DOHH2 (cell line): ENCODE results near the gene SPOCD1.

Experiments used
- H3F3A ChIP-seq: fragments of 200-600 bp; sonication (generic), shearing (Covaris generic); 2 replicates; pipeline ENCODE4 v1.6.0; 2016; ENCODE audit warnings: antibody characterized with exemption, mild to moderate bottlenecking; ENCODE audit not compliant: control insufficient read depth, insufficient read depth
- H3K27ac ChIP-seq: fragments of 200-600 bp; sonication (generic); 2 replicates; pipeline ENCODE4 v1.5.1; 2014; ENCODE audit warnings: low read depth, mild to moderate bottlenecking, low read length, moderate library complexity
- H3K27me3 ChIP-seq: fragments of 200-600 bp; sonication (generic); 2 replicates; pipeline ENCODE4 v1.6.1; 2014; ENCODE audit warnings: mild to moderate bottlenecking, low read length, mixed read lengths; ENCODE audit not compliant: control insufficient read depth
- H3K36me3 ChIP-seq: fragments of 200-600 bp; sonication (generic); 2 replicates; pipeline ENCODE4 v1.6.1; 2014; ENCODE audit warnings: mild to moderate bottlenecking, low read length, moderate library complexity, mixed read lengths; ENCODE audit not compliant: control insufficient read depth
- H3K4me1 ChIP-seq: fragments of 200-600 bp; sonication (generic); 2 replicates; pipeline ENCODE4 v1.6.1; 2014; ENCODE audit warnings: mild to moderate bottlenecking, low read length, mixed read lengths; ENCODE audit not compliant: control insufficient read depth
- H3K4me2 ChIP-seq: fragments of 200-600 bp; sonication (generic); 2 replicates; pipeline ENCODE4 v1.6.0; 2014; ENCODE audit warnings: mild to moderate bottlenecking, low read length, moderate library complexity
- H3K4me3 ChIP-seq: fragments of 200-600 bp; sonication (generic); 2 replicates; pipeline ENCODE4 v1.5.1; 2014; ENCODE audit warnings: mild to moderate bottlenecking, low read length, mixed read lengths
- H3K79me2 ChIP-seq: fragments of 200-600 bp; sonication (generic); 2 replicates; pipeline ENCODE4 v1.6.1; 2014; ENCODE audit warnings: mild to moderate bottlenecking, low read length, mixed read lengths; ENCODE audit not compliant: control insufficient read depth
- H3K9me2 ChIP-seq: fragments of 200-600 bp; sonication (generic); replicated peaks from 2 replicates; pipeline ENCODE4 v1.6.1; 2014; ENCODE audit warnings: mild to moderate bottlenecking, low read length, mixed read lengths; ENCODE audit not compliant: control insufficient read depth
- H3K9me3 ChIP-seq: fragments of 200-600 bp; sonication (generic); 2 replicates; pipeline ENCODE4 v1.6.1; 2014; ENCODE audit warnings: antibody characterized with exemption, low read length, mixed read lengths; ENCODE audit not compliant: control insufficient read depth, insufficient read depth
- H4K20me1 ChIP-seq: fragments of 200-600 bp; sonication (generic); 2 replicates; pipeline ENCODE4 v1.6.0; 2014; ENCODE audit warnings: low read depth, mild to moderate bottlenecking, antibody characterized with exemption, low read length, moderate library complexity; ENCODE audit not compliant: control insufficient read depth, insufficient read depth
- EZH2phosphoT487 ChIP-seq: fragments of 200-600 bp; sonication (generic); IDR thresholded peaks from 2 replicates; pipeline ENCODE4 v1.6.1; 2017; ENCODE audit warnings: borderline replicate concordance, mild to moderate bottlenecking, antibody characterized with exemption, low read length, moderate library complexity, mixed read lengths
- TF ChIP-seq, protein P1 (sequence below): fragments of 200-600 bp; sonication (generic); IDR thresholded peaks from one replicate; pipeline ENCODE4 v1.5.1; 2014; ENCODE audit warnings: antibody characterized with exemption, mild to moderate bottlenecking, low read depth, low read length; ENCODE audit not compliant: poor library complexity, severe bottlenecking

SPOCD1 gene

GRCh38 chr1:31775210-31775999, 40.4 kb downstream of the SPOCD1 start:
- TF ChIP-seq EZH2phosphoT487: no peak
- TF ChIP-seq, protein P1, sequence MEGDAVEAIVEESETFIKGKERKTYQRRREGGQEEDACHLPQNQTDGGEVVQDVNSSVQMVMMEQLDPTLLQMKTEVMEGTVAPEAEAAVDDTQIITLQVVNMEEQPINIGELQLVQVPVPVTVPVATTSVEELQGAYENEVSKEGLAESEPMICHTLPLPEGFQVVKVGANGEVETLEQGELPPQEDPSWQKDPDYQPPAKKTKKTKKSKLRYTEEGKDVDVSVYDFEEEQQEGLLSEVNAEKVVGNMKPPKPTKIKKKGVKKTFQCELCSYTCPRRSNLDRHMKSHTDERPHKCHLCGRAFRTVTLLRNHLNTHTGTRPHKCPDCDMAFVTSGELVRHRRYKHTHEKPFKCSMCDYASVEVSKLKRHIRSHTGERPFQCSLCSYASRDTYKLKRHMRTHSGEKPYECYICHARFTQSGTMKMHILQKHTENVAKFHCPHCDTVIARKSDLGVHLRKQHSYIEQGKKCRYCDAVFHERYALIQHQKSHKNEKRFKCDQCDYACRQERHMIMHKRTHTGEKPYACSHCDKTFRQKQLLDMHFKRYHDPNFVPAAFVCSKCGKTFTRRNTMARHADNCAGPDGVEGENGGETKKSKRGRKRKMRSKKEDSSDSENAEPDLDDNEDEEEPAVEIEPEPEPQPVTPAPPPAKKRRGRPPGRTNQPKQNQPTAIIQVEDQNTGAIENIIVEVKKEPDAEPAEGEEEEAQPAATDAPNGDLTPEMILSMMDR: no peak

GRCh38 chr1:31774495-31774894, 41.3 kb downstream of the SPOCD1 start:
- Histone ChIP-seq H3F3A (no peaks in the 10 kb centered on the region), H3K79me2 (no peaks in the 10 kb centered on the region), H3K27me3 (peaks cover 66% of the 10 kb centered on the region), H3K36me3 (no peaks in the 10 kb centered on the region), H3K4me3 (no peak overlapping the region), H4K20me1 (0 out of 2 replicates have a peak, but pooled peaks cover 3% of the 10 kb centered on the region), H3K27ac (no peak overlapping the region), H3K9me3 (no peaks in the 10 kb centered on the region), H3K9me2 (no peaks in the 10 kb centered on the region), H3K4me2 (no peak overlapping the region), H3K4me1 (peaks cover 20% of the 10 kb centered on the region)
- TF ChIP-seq, protein P1: no peak
- no peak for TF ChIP-seq EZH2phosphoT487

More at GRCh38 chr1:31775210-31775999, 40.4 kb downstream of the SPOCD1 start:
- Histone ChIP-seq H3K9me3 (no peaks in the 10 kb centered on the region), H3K4me3 (no peak overlapping the region), H3F3A (peaks cover under 1% of the 10 kb centered on the region; the same call in 1 of the 2 replicates), H4K20me1 (0 out of 2 replicates have a peak, but pooled peaks cover 3% of the 10 kb centered on the region), H3K9me2 (no peaks in the 10 kb centered on the region), H3K36me3 (no peaks in the 10 kb centered on the region), H3K4me2 (no peak overlapping the region), H3K27ac (no peak overlapping the region), H3K27me3 (peaks cover 66% of the 10 kb centered on the region), H3K4me1 (peaks cover 18% of the 10 kb centered on the region), H3K79me2 (no peaks in the 10 kb centered on the region)

DNA sequence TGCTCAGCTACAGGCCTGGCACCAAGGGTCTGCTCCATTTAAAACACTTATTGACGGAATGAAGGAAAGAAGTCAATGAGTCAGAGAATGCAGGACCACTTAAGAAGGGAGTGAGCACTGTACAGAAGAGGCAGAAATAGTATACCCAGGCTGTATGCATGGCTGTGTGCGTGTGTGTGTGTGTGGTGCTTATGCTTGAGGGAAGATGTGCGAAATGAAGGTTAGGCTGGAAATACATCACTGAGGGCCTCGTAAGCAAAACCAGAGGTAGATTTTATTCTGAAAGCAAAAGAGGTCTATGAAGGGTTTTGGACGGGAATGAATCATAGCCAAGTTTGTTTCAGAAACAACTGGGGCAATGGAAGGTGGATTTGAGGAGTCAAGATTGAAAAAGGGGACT, 42.0 kb downstream of the SPOCD1 start:
- TF ChIP-seq, protein P1: no peak
- TF ChIP-seq EZH2phosphoT487: no peak
- no peak overlapping the region for H3K27ac ChIP-seq
- no peaks in the 10 kb centered on the region for H3K9me2 ChIP-seq
- H3K4me3 ChIP-seq: no peak overlapping the region
- H3K9me3 ChIP-seq: no peaks in the 10 kb centered on the region
- no peaks in the 10 kb centered on the region for H3K79me2 ChIP-seq
- H3K4me2 ChIP-seq: no peak overlapping the region
- peaks cover 65% of the 10 kb centered on the region for H3K27me3 ChIP-seq
- H4K20me1 ChIP-seq: 0 out of 2 replicates have a peak, but pooled peaks cover 3% of the 10 kb centered on the region
- H3K4me1 ChIP-seq: peaks cover 26% of the 10 kb centered on the region
- no peaks in the 10 kb centered on the region for H3K36me3 ChIP-seq
- H3F3A ChIP-seq: no peaks in the 10 kb centered on the region
